SU-DHL-6 (cell line): ENCODE data around the gene PHKA2.

ENCODE experiments used
- H2AFZ ChIP-seq: fragments of 200-600 bp; sonication (generic); 2 replicates; pipeline ENCODE4 v1.6.1; 2014; ENCODE audit warnings: low read depth, mild to moderate bottlenecking, moderate library complexity, mixed read lengths, antibody characterized with exemption, low read length; ENCODE audit not compliant: severe bottlenecking
- H3F3A ChIP-seq: fragments of 200-600 bp; shearing (Covaris generic); 2 replicates; pipeline ENCODE4 v1.6.0; 2016; ENCODE audit warnings: antibody characterized with exemption, mild to moderate bottlenecking; ENCODE audit not compliant: insufficient read depth
- H3K27ac ChIP-seq: fragments of 200-600 bp; sonication (generic); 2 replicates; pipeline ENCODE4 v1.5.1; 2016; ENCODE audit warnings: low read depth, mild to moderate bottlenecking, low read length, moderate library complexity, mixed read lengths
- H3K27me3 ChIP-seq: fragments of 200-600 bp; sonication (generic), shearing (Covaris generic); 2 replicates; pipeline ENCODE4 v1.6.0; 2014; ENCODE audit warnings: mild to moderate bottlenecking, low read length
- H3K36me3 ChIP-seq: fragments of 200-600 bp; sonication (generic); 2 replicates; pipeline ENCODE4 v1.6.1; 2014; ENCODE audit warnings: mild to moderate bottlenecking, low read length, mixed read lengths
- H3K4me2 ChIP-seq: fragments of 300-600, 200-600 bp; shearing (Covaris generic), sonication (generic); 2 replicates; pipeline ENCODE4 v1.6.0; 2014; ENCODE audit warnings: low read length, low read depth, mild to moderate bottlenecking; ENCODE audit not compliant: poor library complexity, severe bottlenecking
- H3K4me3 ChIP-seq: fragments of 200-600 bp; sonication (generic); 2 replicates; pipeline ENCODE4 v1.5.1; 2014; ENCODE audit warnings: antibody characterized with exemption, low read length, mild to moderate bottlenecking, mixed read lengths; ENCODE audit not compliant: insufficient read depth, poor library complexity, severe bottlenecking
- H3K79me2 ChIP-seq: fragments of 200-600 bp; sonication (generic); 2 replicates; pipeline ENCODE4 v1.6.1; 2014; ENCODE audit warnings: mild to moderate bottlenecking, low read length, moderate library complexity; ENCODE audit not compliant: insufficient read depth
- H3K9ac ChIP-seq: fragments of 200-600 bp; sonication (generic); 2 replicates; pipeline ENCODE4 v1.7.0; 2014; ENCODE audit warnings: mild to moderate bottlenecking, low read length
- H3K9me2 ChIP-seq: fragments of 200-600 bp; sonication (generic); replicated peaks from 2 replicates; pipeline ENCODE4 v1.6.1; 2014; ENCODE audit warnings: low read length; ENCODE audit not compliant: insufficient read depth
- H3K9me3 ChIP-seq: fragments of 200-600 bp; sonication (generic); 2 replicates; pipeline ENCODE4 v1.6.1; 2014; ENCODE audit warnings: low read length, mixed read lengths; ENCODE audit not compliant: insufficient read depth
- H4K20me1 ChIP-seq: fragments of 200-600 bp; sonication (generic); 2 replicates; pipeline ENCODE4 v1.6.1; 2014; ENCODE audit warnings: low read depth, mild to moderate bottlenecking, antibody characterized with exemption, low read length, moderate library complexity, mixed read lengths
- CTCF ChIP-seq: fragments of 200-600 bp; sonication (generic); IDR thresholded peaks from one replicate; pipeline ENCODE4 v1.5.1; 2017; ENCODE audit warnings: antibody characterized with exemption, mild to moderate bottlenecking, low read length, moderate library complexity; ENCODE audit not compliant: insufficient read depth, poor library complexity, severe bottlenecking
- EZH2phosphoT487 ChIP-seq: fragments of 200-600 bp; sonication (generic), shearing (Covaris generic); conservative IDR thresholded peaks from 2 replicates; pipeline ENCODE4 v1.6.1; 2018; ENCODE audit warnings: mild to moderate bottlenecking, antibody characterized with exemption, low read length, moderate library complexity, mixed read lengths

Gene PHKA2

DNA sequence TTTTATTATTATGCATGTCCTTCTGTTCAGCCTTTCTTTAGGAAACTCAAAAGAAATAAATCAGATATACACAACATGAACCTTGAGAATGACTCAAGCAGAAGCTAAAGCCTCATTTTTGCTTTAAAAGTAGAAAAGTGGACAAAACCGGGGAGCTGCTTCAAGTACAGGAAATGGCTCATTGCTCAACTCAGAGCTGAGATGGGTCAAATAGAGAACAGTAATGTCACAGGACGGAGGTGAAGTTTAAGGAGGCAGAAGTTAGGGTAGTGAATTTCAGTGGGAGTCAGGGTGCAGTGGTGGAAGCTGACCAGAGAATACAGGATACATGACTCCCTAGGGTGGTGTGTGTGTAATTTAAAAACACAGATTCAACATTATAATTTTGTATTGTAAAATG lies 22.2 kb downstream of the PHKA2 start:
- Histone ChIP-seq H3K27me3 (no peaks in the 10 kb centered on the region), H4K20me1 (no peaks in the 10 kb centered on the region), H3K9me3 (no peaks in the 10 kb centered on the region), H2AFZ (no peak overlapping the region), H3K27ac (no peak overlapping the region), H3K36me3 (no peaks in the 10 kb centered on the region), H3K4me3 (no peak overlapping the region), H3K79me2 (no peaks in the 10 kb centered on the region), H3K4me2 (no peak overlapping the region), H3K9ac (no peak overlapping the region), H3K9me2 (no peaks in the 10 kb centered on the region), H3F3A (no peaks in the 10 kb centered on the region)
- TF ChIP-seq CTCF (no peak), EZH2phosphoT487 (no peak)

DNA sequence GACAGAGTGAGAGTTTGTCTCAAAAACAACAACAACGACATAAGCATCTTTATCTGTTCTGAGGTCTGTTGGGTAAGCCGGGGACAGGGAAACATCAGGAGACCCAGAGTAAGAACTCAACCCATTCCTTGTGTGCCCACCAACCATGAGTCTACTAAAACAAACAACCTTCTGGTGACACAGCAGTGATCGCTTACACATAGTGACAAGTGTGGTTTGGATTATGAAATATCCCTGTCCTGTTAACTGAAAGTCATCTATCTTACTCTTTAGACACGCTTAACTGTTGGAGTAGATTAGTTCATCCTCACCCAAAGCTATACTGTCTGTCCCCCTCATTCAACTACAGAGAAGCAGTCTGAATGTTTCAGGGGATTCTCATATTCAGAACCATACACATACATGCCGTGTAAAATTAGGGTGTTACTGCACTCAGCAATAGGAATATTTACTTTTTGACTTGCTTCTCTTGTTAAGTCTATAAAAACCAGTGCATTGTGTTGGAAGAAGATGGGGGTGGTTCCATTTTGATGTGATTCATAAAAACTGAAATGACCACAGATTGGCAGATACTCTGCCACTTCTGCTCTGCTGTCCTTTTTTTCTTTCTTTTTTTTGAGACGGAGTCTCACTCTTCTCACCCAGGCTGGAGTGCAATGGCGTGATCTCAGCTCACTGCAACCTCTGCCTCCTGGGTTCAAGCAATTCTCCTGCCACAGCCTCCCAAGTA lies 27.4 kb downstream of the PHKA2 start:
- H3K4me2 ChIP-seq: no peak overlapping the region
- no peaks in the 10 kb centered on the region for H3K9me2 ChIP-seq
- H3K4me3 ChIP-seq: no peak overlapping the region
- H3K36me3 ChIP-seq: no peaks in the 10 kb centered on the region
- H3K27me3 ChIP-seq: no peaks in the 10 kb centered on the region
- no peak overlapping the region for H3K9ac ChIP-seq
- no peak for TF ChIP-seq EZH2phosphoT487
- no peak for TF ChIP-seq CTCF
- no peak overlapping the region for H2AFZ ChIP-seq
- H3K27ac ChIP-seq: no peak overlapping the region
- no peaks in the 10 kb centered on the region for H3K79me2 ChIP-seq
- H3K9me3 ChIP-seq: no peaks in the 10 kb centered on the region
- no peaks in the 10 kb centered on the region for H3F3A ChIP-seq
- H4K20me1 ChIP-seq: no peaks in the 10 kb centered on the region

GRCh38 chrX:18955676-18956075 lies 28.2 kb downstream of the PHKA2 start:
- Histone ChIP-seq H2AFZ (no peak overlapping the region), H3K27ac (no peak overlapping the region), H3K4me3 (no peak overlapping the region), H3K36me3 (no peaks in the 10 kb centered on the region), H3K9me2 (no peaks in the 10 kb centered on the region), H3F3A (no peaks in the 10 kb centered on the region), H3K9me3 (no peaks in the 10 kb centered on the region), H3K4me2 (no peak overlapping the region), H3K9ac (no peak overlapping the region), H3K79me2 (no peaks in the 10 kb centered on the region), H3K27me3 (no peaks in the 10 kb centered on the region), H4K20me1 (no peaks in the 10 kb centered on the region)
- TF ChIP-seq EZH2phosphoT487 (no peak), CTCF (no peak)
